Sigmoid colon (tissue), 7 donors: ENCODE measurements around the gene TRIP11. TPM values are rescaled to one million over a fixed set of nuclear protein-coding genes. Genes with fewer than 3 reads are reported as not detected.

ENCODE experiments used
- DNase-seq: peaks from one replicate; pipeline ENCODE4 v3.0.0-alpha.2; 2019
- H3K27ac ChIP-seq, 4 donors: fragments of 200-600 bp; sonication (generic); one replicate each; pipeline ENCODE4 v1.5.1; 2016 to 2019; ENCODE audit warnings: mild to moderate bottlenecking in 1 of 4
- H3K27me3 ChIP-seq, 3 donors: fragments of 200-600 bp; sonication (generic); one replicate each; pipeline ENCODE4 v1.5.1; 2019; ENCODE audit warnings: mild to moderate bottlenecking in 1 of 3
- H3K36me3 ChIP-seq, 4 donors: fragments of 200-600 bp; sonication (generic); one replicate each; pipeline ENCODE4 v1.5.1; 2016 to 2019
- H3K4me1 ChIP-seq, 4 donors: fragments of 200-600 bp; sonication (generic); one replicate each; pipeline ENCODE4 v1.5.1; 2017 to 2019
- H3K4me3 ChIP-seq, 4 donors: fragments of 200-600 bp; sonication (generic); one replicate each; pipeline ENCODE4 v1.5.1; 2017 to 2019; ENCODE audit warnings: mild to moderate bottlenecking in 2 of 4, moderate library complexity in 1 of 4
- H3K9me3 ChIP-seq, 4 donors: fragments of 200-600 bp in 3 of 4; sonication (generic) in 3 of 4; one replicate each; pipeline versions ENCODE4 v1.5.1 to v1.6.1; 2013 to 2019
- EP300 ChIP-seq, 4 donors: sonication (generic); formaldehyde crosslinking; IDR thresholded peaks; one replicate each; pipeline ENCODE4 v1.6.1; 2017; ENCODE audit warnings: antibody characterized with exemption in 4 of 4
- POLR2A ChIP-seq, 2 donors: fragments of 450-650 bp; IDR thresholded peaks; one replicate each; pipeline ENCODE4 v1.6.1; 2016; ENCODE audit warnings: antibody characterized with exemption in 2 of 2, mild to moderate bottlenecking in 2 of 2, moderate library complexity in 2 of 2
- POLR2AphosphoS5 ChIP-seq, 4 donors: sonication (generic); formaldehyde crosslinking; IDR thresholded peaks; one replicate each; pipeline ENCODE4 v1.6.1; 2017; ENCODE audit warnings: antibody characterized with exemption in 4 of 4
- WGBS, 2 donors: extraction: QIAGEN DNeasy Blood & Tissue Kit; methylation state at CpG; one replicate each; pipeline ENCODE4 v1.1.7; 2013; 5-methylcytosine and 5-hydroxymethylcytosine counted together
- intact Hi-C: fragments of 100-400 bp; cut with DNase I; formaldehyde crosslinking; loops from one replicate; pipeline ENCODE4 v1.15.1; 2023
- polyA plus RNA-seq, 3 donors: library from polyadenylated mRNA; stranded (reverse); fragments of 200-250 nt; gene quantifications; one replicate each; pipeline ENCODE4 v1.2.3, GENCODE V29; 2013
- total RNA-seq, 4 donors: library from RNA; depleted of rRNA; stranded (reverse); fragments of >200 nt; gene quantifications; one replicate each; pipeline ENCODE4 v1.1.0, GENCODE V29; 2016
- TF ChIP-seq, protein P1 (sequence below), 4 experiments: fragments of 450-650 bp in 3 of 4; fragments of 200-600 bp in 1 of 4; IDR thresholded peaks; one replicate each; pipeline ENCODE4 v1.5.1; 2016 to 2019; ENCODE audit warnings: antibody characterized with exemption in 4 of 4, mild to moderate bottlenecking in 3 of 4, moderate library complexity in 2 of 4
- donor health status: healthy with polysubstance abuse.
- donor health status: Bipolar disorder and iron deficiency.
- donor health status: healthy.

Gene TRIP11
- total and polyA plus RNA-seq, 7 donors = 2.3 to 35.5 (median 21.3) TPM

DNA sequence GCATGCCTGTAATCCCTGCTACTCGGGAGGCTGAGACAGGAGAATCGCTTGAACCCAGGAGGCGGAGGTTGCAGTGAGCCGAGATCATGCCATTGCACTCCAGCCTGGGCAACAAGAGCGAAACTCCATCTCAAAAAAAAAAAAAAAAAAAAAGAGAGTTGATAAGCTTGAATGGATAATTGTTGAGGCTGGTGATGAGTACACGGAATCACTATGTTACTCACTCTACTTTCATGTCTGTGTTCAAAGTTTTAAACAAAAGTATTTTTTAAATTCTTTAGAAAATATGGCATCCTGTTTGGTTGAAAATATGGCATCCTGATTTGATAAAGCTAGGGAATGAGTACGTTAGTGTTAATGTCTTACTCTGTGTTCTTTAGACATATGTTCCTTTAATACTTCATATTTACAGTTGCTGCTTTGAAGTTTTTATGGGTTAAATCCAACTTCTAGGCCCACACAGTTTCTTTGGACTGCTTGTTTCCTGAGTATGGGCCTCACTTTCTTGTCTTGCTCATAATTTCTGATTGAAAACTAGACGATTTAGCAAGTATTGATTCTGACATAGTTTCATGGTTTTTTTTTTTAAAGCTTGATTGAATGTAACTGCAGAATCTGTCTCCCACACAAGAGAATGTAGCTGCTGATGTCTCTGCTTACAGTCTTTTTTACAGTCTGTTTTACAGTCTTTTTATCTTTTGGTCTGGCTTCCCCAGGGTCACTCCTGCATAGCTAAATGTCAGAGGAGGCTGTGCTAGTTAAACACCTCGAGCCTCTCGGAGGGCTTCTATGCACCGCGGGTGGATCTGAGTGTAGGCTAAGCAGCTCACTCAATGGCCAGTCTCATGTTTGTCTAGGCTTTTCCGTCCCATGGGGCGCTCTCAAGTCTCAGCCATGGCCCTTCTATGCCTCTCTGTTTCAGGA lies 78.3 kb downstream of the TRIP11 start:
- H3K36me3 ChIP-seq = no peaks in the 10 kb centered on the region
- no peak overlapping the region for H3K4me3 ChIP-seq
- no peak for DNase-seq
- 60 to 73% methylated on average over 13 to 14 of the region's 14 CpGs for WGBS, 2 donors
- H3K27me3 ChIP-seq = no peaks in the 10 kb centered on the region
- no peak overlapping the region for H3K27ac ChIP-seq
- TF ChIP-seq EP300 (IDR thresholded peaks at IDR 0.05) = no peak
- no peaks in the 10 kb centered on the region for H3K9me3 ChIP-seq
- no peaks in the 10 kb centered on the region for H3K4me1 ChIP-seq
- intact Hi-C loops = no loop called here

DNA sequence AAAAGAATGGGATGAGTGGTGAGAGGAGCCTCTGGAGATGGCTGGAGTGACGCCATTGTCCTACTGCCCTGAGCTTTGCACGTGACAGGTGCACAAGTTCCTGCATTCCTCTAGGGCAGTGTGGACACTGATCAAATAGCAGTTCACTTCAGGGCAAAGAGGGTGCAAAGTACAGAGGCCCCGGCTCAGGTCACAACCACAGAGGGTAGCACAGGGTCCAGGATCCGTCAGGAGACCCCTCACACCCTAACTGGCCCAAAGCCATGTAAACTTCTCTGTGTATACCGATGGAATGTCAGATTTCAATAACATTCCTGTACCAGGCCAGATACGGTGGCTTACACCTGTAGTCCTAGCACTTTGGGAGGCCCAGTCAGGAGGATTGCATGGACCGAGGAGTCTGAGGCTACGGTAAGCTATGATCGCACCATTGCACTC lies 82.0 kb downstream of the TRIP11 start:
- Histone ChIP-seq H3K9me3 (no peaks in the 10 kb centered on the region), H3K27me3 (no peaks in the 10 kb centered on the region), H3K4me1 (no peaks in the 10 kb centered on the region), H3K36me3 (no peaks in the 10 kb centered on the region), H3K4me3 (no peak overlapping the region), H3K27ac (no peak overlapping the region)
- intact Hi-C loops = no loop called here
- WGBS, 2 donors = 71 to 88% methylated on average over 9 of the region's 9 CpGs
- TF ChIP-seq, protein P1, sequence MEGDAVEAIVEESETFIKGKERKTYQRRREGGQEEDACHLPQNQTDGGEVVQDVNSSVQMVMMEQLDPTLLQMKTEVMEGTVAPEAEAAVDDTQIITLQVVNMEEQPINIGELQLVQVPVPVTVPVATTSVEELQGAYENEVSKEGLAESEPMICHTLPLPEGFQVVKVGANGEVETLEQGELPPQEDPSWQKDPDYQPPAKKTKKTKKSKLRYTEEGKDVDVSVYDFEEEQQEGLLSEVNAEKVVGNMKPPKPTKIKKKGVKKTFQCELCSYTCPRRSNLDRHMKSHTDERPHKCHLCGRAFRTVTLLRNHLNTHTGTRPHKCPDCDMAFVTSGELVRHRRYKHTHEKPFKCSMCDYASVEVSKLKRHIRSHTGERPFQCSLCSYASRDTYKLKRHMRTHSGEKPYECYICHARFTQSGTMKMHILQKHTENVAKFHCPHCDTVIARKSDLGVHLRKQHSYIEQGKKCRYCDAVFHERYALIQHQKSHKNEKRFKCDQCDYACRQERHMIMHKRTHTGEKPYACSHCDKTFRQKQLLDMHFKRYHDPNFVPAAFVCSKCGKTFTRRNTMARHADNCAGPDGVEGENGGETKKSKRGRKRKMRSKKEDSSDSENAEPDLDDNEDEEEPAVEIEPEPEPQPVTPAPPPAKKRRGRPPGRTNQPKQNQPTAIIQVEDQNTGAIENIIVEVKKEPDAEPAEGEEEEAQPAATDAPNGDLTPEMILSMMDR (IDR thresholded peaks at IDR 0.05) = no peak
- TF ChIP-seq POLR2A (IDR thresholded peaks at IDR 0.05) = no peak
- no peak for TF ChIP-seq POLR2AphosphoS5 (IDR thresholded peaks at IDR 0.05)
- TF ChIP-seq EP300 (IDR thresholded peaks at IDR 0.05) = no peak
- no peak for DNase-seq

DNA sequence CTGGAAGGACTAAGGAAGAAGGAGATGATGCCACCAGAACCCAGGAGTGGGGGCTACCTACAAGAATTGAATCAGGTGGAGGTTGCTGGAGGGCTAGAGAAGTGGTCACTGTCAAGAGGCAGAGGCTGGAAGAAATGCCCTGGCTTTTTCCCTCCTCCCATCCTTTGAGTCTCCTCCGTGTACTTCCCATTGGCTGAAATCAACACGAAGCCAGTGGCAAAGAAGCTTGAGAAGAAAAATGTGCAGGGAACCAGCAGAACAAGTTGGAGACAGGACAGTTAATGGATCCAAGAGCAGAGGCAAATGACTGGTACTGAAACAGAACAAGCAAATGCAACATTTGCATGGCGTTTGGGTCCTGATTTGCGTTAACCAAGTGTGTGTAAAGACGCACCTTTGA lies 83.2 kb downstream of the TRIP11 start:
- Histone ChIP-seq H3K27ac (no peak overlapping the region), H3K4me1 (no peaks in the 10 kb centered on the region), H3K9me3 (no peaks in the 10 kb centered on the region), H3K4me3 (no peak overlapping the region), H3K36me3 (no peaks in the 10 kb centered on the region), H3K27me3 (no peaks in the 10 kb centered on the region)
- WGBS, 2 donors = 89 to 91% methylated on average over 5 of the region's 5 CpGs
- TF ChIP-seq EP300 (IDR thresholded peaks at IDR 0.05) = no peak
- TF ChIP-seq, protein P1 (IDR thresholded peaks at IDR 0.05) = no peak
- TF ChIP-seq POLR2A (IDR thresholded peaks at IDR 0.05) = no peak
- no peak for TF ChIP-seq POLR2AphosphoS5 (IDR thresholded peaks at IDR 0.05)
- DNase-seq = no peak
- intact Hi-C loops = no loop called here

DNA sequence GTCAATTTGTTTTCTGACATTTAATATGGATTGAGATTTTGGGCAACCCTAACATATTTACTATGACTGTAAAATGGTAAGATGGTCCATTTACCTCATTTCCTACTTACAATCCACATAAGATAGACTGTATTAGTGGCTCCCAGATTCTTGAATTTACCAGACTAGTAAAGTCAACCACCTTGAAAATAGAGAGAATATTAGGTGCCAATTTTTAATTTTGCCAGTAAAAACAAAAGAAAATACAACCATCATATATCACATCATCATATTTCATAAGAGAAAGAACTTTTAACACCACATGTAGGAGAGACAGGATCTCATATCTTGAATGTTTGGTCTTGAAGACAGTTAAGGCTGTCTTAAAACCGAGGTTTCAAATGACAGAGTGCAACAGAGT lies 84.7 kb downstream of the TRIP11 start:
- Histone ChIP-seq H3K36me3 (no peaks in the 10 kb centered on the region), H3K27ac (no peak overlapping the region), H3K4me1 (no peaks in the 10 kb centered on the region), H3K27me3 (no peaks in the 10 kb centered on the region), H3K9me3 (no peaks in the 10 kb centered on the region), H3K4me3 (no peak overlapping the region)
- WGBS, 2 donors = 57 to 63% methylated on average over 1 of the region's 1 CpG
- no peak for DNase-seq
- TF ChIP-seq EP300 (IDR thresholded peaks at IDR 0.05) (no peak), POLR2AphosphoS5 (IDR thresholded peaks at IDR 0.05) (no peak), POLR2A (IDR thresholded peaks at IDR 0.05) (no peak)
- TF ChIP-seq, protein P1 (IDR thresholded peaks at IDR 0.05) = no peak
- intact Hi-C loops = no loop called here

DNA sequence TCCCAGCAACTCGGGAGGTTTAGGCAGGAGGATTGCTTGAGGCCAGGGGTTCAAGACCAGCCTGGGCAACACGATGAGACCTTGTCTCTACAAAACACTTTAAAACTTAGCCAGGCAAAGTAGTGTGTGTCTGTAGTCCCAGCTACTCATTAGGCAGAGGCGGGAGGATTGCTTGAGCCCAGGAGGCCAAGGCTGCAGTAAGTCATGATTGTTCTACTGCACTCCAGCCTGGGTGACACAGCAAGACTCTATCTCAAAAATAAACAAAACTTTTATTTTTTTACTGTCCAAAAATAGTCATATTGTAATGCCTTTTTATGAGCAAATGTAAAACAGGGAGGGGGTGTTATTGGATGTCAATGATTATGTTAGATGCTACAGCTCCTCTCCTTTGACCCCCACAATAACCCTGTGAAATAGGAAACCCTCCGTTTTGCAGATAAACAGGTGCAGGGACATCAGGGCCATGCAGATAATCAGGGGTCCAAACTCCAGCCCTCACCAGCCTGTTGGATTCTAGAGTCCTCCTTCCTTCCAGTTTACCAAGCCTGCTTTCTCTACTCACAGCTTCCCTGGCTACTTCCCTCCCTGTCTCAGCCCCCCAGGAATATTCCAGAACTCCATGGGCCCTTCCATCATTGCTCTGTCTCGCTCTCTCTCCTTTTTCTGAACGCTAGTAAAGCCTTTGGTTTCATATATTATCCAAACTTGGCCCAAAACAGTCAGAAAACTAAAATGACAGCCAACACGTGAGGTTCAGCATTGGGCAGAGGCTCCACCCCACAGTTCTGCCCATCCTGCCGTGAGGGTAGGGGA lies 86.5 kb downstream of the TRIP11 start:
- 66 to 79% methylated on average over 8 of the region's 8 CpGs for WGBS, 2 donors
- H3K36me3 ChIP-seq = no peaks in the 10 kb centered on the region
- TF ChIP-seq, protein P1 (IDR thresholded peaks at IDR 0.05) = no peak
- TF ChIP-seq POLR2AphosphoS5 (IDR thresholded peaks at IDR 0.05) (no peak), EP300 (IDR thresholded peaks at IDR 0.05) (no peak), POLR2A (IDR thresholded peaks at IDR 0.05) (no peak)
- intact Hi-C loops = no loop called here
- DNase-seq = no peak
- H3K9me3 ChIP-seq = no peaks in the 10 kb centered on the region
- no peak overlapping the region for H3K27ac ChIP-seq
- peaks cover 0 to under 1% (median 0%) of the 10 kb centered on the region in 4 donors for H3K4me1 ChIP-seq
- no peak overlapping the region for H3K4me3 ChIP-seq
- no peaks in the 10 kb centered on the region for H3K27me3 ChIP-seq
